ENCODE data around the gene MICAL3.

Gene MICAL3

GRCh38 chr22:17914474-17914873 lies 109.9 kb downstream of the MICAL3 start:
- ChIA-PET CTCF (no interaction called here), POLR2A (no interaction called here)
- TF ChIP-seq ARNT (IDR thresholded peaks at IDR 0.05), result no peak
- no peak for TF ChIP-seq LEF1 (IDR thresholded peaks at IDR 0.05; ENCODE audit: borderline replicate concordance)
- no peak for DNase-seq (ENCODE audit: extremely low spot score)

GRCh38 chr22:17913801-17914347 lies 110.5 kb downstream of the MICAL3 start:
- no peak for DNase-seq (ENCODE audit: extremely low spot score)
- ChIA-PET CTCF (interaction anchor here (1.4 kb wide), 1 partner anchor 162 kb away, joined by 3 read pairs; no protein-coding TSS in a partner anchor), POLR2A (no interaction called here)
- TF ChIP-seq FOXM1 (IDR thresholded peaks at IDR 0.05; ENCODE audit: borderline replicate concordance) (no peak), HDGF (IDR thresholded peaks at IDR 0.05; ENCODE audit: borderline replicate concordance) (no peak), L3MBTL2 (conservative IDR thresholded peaks at IDR 0.05) (no peak), LEF1 (IDR thresholded peaks at IDR 0.05; ENCODE audit: borderline replicate concordance) (no peak), TARDBP (IDR thresholded peaks at IDR 0.05) (no peak), ZNF384 (IDR thresholded peaks at IDR 0.05) (no peak), ELF4 (IDR thresholded peaks at IDR 0.05) (no peak), CTBP1 (IDR thresholded peaks at IDR 0.05; ENCODE audit: borderline replicate concordance) (no peak), FOXK2 (IDR thresholded peaks at IDR 0.05) (no peak)
- TF ChIP-seq, protein P1, sequence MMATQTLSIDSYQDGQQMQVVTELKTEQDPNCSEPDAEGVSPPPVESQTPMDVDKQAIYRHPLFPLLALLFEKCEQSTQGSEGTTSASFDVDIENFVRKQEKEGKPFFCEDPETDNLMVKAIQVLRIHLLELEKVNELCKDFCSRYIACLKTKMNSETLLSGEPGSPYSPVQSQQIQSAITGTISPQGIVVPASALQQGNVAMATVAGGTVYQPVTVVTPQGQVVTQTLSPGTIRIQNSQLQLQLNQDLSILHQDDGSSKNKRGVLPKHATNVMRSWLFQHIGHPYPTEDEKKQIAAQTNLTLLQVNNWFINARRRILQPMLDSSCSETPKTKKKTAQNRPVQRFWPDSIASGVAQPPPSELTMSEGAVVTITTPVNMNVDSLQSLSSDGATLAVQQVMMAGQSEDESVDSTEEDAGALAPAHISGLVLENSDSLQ (IDR thresholded peaks at IDR 0.05), result no peak

DNA sequence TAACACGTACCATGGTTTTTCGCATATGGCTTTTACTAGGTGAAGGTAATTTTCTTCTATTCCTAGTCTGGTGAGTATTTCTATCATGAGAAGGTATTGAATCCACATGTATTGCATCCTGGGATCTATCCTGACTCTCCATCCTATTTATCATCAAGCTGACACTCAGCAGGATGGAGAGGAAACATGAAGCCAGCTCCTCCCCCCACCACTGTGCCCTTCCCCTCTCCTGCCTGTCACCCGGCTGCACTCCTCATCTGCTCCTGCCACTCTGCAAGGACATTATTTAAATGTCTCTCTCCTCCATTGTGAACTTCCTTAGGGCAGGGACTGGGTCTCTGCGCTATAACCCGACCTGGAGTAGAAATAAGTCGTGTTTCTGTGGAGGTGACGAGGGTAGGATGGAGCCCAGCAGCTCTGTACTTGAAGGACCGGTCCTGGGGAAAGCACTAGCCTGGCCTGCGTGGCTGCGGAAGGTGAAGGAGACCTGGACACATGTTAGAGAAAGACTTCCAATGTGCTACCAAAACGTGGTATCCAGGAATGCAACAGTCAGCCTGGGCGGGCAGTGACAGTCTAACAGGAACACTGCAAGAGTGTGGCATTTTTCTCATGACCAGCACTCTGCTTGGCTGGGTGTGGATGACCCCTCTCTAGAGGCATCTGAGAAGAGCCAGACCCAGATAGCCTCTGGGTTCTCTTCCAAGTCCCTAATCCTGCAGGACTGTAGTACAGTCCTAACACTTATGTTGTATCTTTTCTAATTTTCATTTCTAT lies 111.2 kb downstream of the MICAL3 start:
- DNase-seq (ENCODE audit: extremely low spot score), result no peak
- POLR2A ChIA-PET, result no interaction called here
- TF ChIP-seq, protein P1 (IDR thresholded peaks at IDR 0.05), result peak; percentile 67
- TF ChIP-seq FOXK2 (IDR thresholded peaks at IDR 0.05), result no peak
- CTCF ChIA-PET, result interaction anchor here (1.1 to 1.4 kb wide), 2 partner anchors 83 to 163 kb away, joined by 3 read pairs; no protein-coding TSS in a partner anchor

DNA sequence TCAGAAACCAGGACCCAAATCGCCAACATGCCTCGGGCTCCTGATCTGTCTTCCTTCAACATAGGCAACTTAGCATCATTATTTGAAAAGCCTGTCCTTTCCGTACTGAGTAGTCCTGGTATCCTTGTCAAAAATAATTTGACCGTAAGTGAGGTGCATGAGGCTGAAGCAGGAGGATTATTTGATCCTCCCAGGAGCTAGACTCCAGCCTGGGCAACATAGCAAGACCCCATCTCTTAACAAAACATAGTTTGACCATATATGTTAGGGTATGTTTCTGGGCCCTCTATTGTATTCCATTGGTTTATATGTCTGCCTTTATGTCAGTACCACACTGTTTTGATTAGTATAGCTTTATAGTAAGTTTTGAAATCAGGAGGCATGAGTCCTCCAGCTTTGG lies 112.5 kb downstream of the MICAL3 start:
- POLR2A ChIA-PET, result no interaction called here
- no peak for TF ChIP-seq SP1 (IDR thresholded peaks at IDR 0.05)
- no peak for TF ChIP-seq BHLHE40 (IDR thresholded peaks at IDR 0.05; ENCODE audit: borderline replicate concordance)
- TF ChIP-seq, protein P1 (IDR thresholded peaks at IDR 0.05), result no peak
- CTCF ChIA-PET, result interaction anchor here (0.6 to 1.1 kb wide), 2 partner anchors 26 to 82 kb away, joined by 3 to 8 read pairs; no protein-coding TSS in a partner anchor
- DNase-seq (ENCODE audit: extremely low spot score), result no peak

DNA sequence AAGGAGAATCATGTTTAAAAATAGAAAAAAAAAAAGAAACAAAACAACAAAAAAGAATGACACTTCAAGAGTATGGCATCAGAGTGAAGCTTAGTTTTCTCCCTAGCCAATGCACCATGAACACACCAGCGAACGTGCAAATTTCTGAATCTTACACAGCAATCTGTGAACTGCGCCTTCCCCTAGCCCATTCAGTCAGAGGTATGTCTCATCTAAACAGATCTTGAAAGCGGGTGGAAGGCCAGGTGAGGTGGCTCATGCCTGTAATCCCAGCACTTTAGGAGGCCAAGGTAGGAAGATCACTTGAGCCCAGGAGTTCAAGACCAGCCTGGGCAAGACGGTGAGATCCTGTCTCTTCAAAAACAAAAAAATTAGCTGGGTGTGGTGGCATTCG lies 113.1 kb downstream of the MICAL3 start:
- ChIA-PET POLR2A (no interaction called here), CTCF (interaction anchor here (0.6 to 1.3 kb wide), 2 partner anchors 19 to 27 kb away, joined by 3 to 8 read pairs; no protein-coding TSS in a partner anchor)
- no peak for DNase-seq (ENCODE audit: extremely low spot score)

GRCh38 chr22:17910561-17911311 lies 113.6 kb downstream of the MICAL3 start:
- TF ChIP-seq CTBP1 (IDR thresholded peaks at IDR 0.05; ENCODE audit: borderline replicate concordance) (no peak), BHLHE40 (IDR thresholded peaks at IDR 0.05; ENCODE audit: borderline replicate concordance) (no peak), FOXA1 (IDR thresholded peaks at IDR 0.05) (no peak), ZNF384 (IDR thresholded peaks at IDR 0.05) (no peak), FOXK2 (IDR thresholded peaks at IDR 0.05) (no peak), TARDBP (IDR thresholded peaks at IDR 0.05) (no peak), HDGF (IDR thresholded peaks at IDR 0.05; ENCODE audit: borderline replicate concordance) (no peak), SP1 (IDR thresholded peaks at IDR 0.05) (no peak), LEF1 (IDR thresholded peaks at IDR 0.05; ENCODE audit: borderline replicate concordance) (no peak), NFRKB (IDR thresholded peaks at IDR 0.05) (no peak), FOXM1 (IDR thresholded peaks at IDR 0.05; ENCODE audit: borderline replicate concordance) (no peak), ARNT (IDR thresholded peaks at IDR 0.05) (no peak), L3MBTL2 (conservative IDR thresholded peaks at IDR 0.05) (no peak), ELF4 (IDR thresholded peaks at IDR 0.05) (no peak), SUZ12 (IDR thresholded peaks at IDR 0.05) (no peak)
- TF ChIP-seq, protein P1 (IDR thresholded peaks at IDR 0.05), result no peak
- CTCF ChIA-PET, result interaction anchor here (0.6 to 1.8 kb wide), 4 partner anchors 19 to 166 kb away, joined by 3 to 8 read pairs (median 4); no protein-coding TSS in a partner anchor
- DNase-seq (ENCODE audit: extremely low spot score), result peak; percentile 61
- POLR2A ChIA-PET, result no interaction called here

More for the DNA sequence above, 113.1 kb downstream of the MICAL3 start:
- no peak for TF ChIP-seq ELF4 (IDR thresholded peaks at IDR 0.05)
- no peak for TF ChIP-seq NFRKB (IDR thresholded peaks at IDR 0.05)
- TF ChIP-seq FOXA1 (IDR thresholded peaks at IDR 0.05), result no peak
- no peak for TF ChIP-seq SP1 (IDR thresholded peaks at IDR 0.05)
- no peak for TF ChIP-seq HDGF (IDR thresholded peaks at IDR 0.05; ENCODE audit: borderline replicate concordance)
- no peak for TF ChIP-seq ARNT (IDR thresholded peaks at IDR 0.05)
- no peak for TF ChIP-seq TARDBP (IDR thresholded peaks at IDR 0.05)
- no peak for TF ChIP-seq ZNF384 (IDR thresholded peaks at IDR 0.05)
- no peak for TF ChIP-seq FOXM1 (IDR thresholded peaks at IDR 0.05; ENCODE audit: borderline replicate concordance)
- no peak for TF ChIP-seq L3MBTL2 (conservative IDR thresholded peaks at IDR 0.05)
